ENCODE results near the gene ARHGEF19.
"Not testable (repeated sequence)": the region's sequence is repeated elsewhere in the genome, so short reads cannot be mapped to it uniquely, and the experiment has no call there.

ARHGEF19 gene

DNA sequence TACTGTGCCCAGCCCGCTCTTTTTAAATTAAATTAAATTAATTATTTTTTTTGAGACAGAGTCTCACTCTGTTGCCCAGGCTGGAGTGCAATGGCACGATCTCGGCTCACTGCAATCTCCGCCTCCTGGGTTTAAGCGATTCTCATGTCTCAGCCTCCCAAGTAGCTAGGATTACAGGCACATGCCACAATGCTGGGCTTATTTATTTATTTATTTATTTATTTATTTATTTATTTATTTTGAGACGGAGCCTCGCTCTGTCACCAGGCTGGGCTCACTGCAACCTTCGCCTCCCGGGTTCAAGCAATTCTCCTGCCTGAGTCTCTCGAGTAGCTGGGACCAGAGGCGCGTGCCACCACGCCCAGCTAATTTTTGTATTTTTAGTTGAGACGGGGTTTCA is 10.3 kb upstream of the ARHGEF19 start:
- H3K27me3 ChIP-seq (ENCODE audit: low read depth); in situ Hi-C loops (cut with MboI; ENCODE audit: low sequenced_read_pairs); DNase-seq (ENCODE audit: low spot score in 2 of 2); H3K36me3 ChIP-seq (replicated peaks); H3K4me3 ChIP-seq; H3K9me3 ChIP-seq; H3K4me1 ChIP-seq: not testable (repeated sequence)

DNA sequence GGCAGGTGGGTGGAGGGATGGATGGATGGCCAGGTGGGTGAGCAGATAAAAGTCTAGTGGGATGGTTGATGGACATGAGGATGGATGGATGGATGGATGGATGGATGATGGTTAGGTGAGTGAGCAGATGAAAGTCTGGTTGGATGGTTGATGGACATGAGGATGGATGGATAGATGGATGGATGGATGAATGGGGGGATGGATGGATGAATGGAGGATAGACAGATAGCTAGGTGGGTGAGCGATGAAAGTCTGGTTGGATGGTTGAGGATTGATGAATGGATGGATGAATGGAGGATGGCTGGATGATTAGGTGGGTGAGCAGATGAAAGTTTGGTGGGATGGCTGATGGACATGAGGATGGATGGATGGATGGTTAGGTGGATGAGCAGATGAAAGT is 9.0 kb upstream of the ARHGEF19 start:
- DNase-seq (ENCODE audit: low spot score in 2 of 2): no peak
- no peaks in the 10 kb centered on the region for H3K36me3 ChIP-seq (replicated peaks)
- in situ Hi-C loops (cut with MboI; ENCODE audit: low sequenced_read_pairs): no loop called here
- no peaks in the 10 kb centered on the region for H3K27me3 ChIP-seq (ENCODE audit: low read depth)
- no peak overlapping the region for H3K4me3 ChIP-seq
- H3K4me1 ChIP-seq: peaks cover 3% of the 10 kb centered on the region; the same call in 1 of the 2 replicates
- H3K9me3 ChIP-seq: no peaks in the 10 kb centered on the region

DNA sequence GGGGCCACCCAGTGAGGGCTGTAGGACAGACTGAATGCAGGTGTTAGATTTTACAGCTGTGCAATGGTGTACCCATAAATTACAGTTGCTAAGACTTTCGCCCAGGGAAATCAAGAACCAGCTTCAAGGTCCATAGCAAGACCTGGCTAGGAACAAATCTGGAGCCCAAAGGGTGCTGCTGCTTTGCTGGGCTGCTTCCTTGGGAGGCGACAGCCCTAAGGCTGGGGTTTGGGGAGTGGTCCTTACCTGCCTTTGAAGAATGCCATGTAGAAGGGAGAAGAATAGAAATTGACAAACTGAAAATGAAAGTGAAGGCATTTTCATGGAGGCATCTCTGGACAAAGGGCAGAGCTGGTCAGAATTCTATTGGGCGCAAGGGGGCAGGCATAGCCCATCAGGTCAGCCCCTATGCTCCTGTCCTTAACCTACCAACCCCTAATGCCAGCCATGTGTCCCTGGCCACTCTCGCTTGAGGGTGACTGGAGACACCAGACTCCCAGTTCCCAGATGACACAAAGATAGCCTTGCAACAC is 7.6 kb upstream of the ARHGEF19 start:
- Histone ChIP-seq H3K9me3 (no peaks in the 10 kb centered on the region), H3K27me3 (ENCODE audit: low read depth) (no peaks in the 10 kb centered on the region), H3K4me1 (peaks cover 3% of the 10 kb centered on the region; the same call in 1 of the 2 replicates), H3K4me3 (no peak overlapping the region), H3K36me3 (replicated peaks) (no peaks in the 10 kb centered on the region)
- in situ Hi-C loops (cut with MboI; ENCODE audit: low sequenced_read_pairs): no loop called here
- no peak for DNase-seq (ENCODE audit: low spot score in 2 of 2)

DNA sequence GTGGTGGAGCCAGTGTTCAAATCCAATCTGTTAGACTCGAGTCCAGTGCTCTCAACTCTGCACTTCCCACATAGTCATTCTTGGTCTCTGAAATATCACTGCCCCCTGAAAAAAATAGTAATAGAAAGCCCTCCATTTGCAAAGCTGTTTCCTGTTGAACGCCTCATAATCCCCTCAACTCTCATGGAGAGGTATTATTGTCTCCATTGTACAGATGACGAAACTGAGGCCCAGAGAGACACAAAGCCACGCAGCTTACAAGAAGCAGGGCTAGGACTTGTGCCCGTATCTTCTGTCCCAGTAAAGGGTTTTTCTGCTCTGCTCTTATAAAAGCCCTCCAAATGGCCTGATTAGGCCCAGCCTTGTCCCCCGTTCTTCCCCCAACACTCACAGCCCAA is 6.2 kb upstream of the ARHGEF19 start:
- Histone ChIP-seq H3K27me3 (ENCODE audit: low read depth) (no peaks in the 10 kb centered on the region), H3K4me3 (no peak overlapping the region), H3K36me3 (replicated peaks) (no peaks in the 10 kb centered on the region), H3K9me3 (no peaks in the 10 kb centered on the region), H3K4me1 (peaks cover 3% of the 10 kb centered on the region; the same call in 1 of the 2 replicates)
- no peak for DNase-seq (ENCODE audit: low spot score in 2 of 2)
- in situ Hi-C loops (cut with MboI; ENCODE audit: low sequenced_read_pairs): no loop called here

DNA sequence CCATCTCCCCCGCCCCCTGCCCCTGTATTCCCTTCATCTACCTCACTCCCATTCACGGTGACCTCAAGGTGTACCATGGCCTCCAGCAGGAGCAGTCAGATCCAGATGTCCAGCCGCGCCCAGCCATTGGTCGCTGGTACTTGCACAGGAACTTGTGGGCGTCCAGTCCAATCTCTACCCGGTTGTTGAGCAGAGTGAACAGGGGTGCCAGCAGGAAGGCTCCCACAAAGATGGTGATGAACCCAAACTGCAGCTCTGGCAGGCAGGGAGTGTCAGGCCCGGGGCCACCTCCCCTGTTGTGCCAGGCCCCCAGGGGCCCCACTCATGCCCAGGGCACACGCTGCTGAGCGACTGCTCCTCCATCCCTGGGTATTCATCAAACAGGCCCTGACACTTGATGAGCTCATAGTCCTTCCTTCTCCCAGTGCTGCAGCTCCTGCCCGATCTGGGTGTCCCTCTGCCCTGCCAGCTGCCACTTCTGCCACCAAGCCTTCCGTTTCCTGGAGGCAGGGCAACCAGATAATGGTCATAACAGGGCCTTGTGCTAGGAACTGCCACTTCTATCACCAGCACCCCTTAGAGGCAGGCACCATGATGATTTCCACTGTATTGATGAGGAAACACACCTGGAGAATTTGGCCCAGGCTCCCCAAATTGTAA is 5.7 kb upstream of the ARHGEF19 start:
- no peak overlapping the region for H3K4me3 ChIP-seq
- DNase-seq (ENCODE audit: low spot score in 2 of 2): no peak
- H3K4me1 ChIP-seq: peaks cover 3% of the 10 kb centered on the region; the same call in 1 of the 2 replicates
- no peaks in the 10 kb centered on the region for H3K9me3 ChIP-seq
- H3K36me3 ChIP-seq (replicated peaks): no peaks in the 10 kb centered on the region
- in situ Hi-C loops (cut with MboI; ENCODE audit: low sequenced_read_pairs): no loop called here
- H3K27me3 ChIP-seq (ENCODE audit: low read depth): no peaks in the 10 kb centered on the region

DNA sequence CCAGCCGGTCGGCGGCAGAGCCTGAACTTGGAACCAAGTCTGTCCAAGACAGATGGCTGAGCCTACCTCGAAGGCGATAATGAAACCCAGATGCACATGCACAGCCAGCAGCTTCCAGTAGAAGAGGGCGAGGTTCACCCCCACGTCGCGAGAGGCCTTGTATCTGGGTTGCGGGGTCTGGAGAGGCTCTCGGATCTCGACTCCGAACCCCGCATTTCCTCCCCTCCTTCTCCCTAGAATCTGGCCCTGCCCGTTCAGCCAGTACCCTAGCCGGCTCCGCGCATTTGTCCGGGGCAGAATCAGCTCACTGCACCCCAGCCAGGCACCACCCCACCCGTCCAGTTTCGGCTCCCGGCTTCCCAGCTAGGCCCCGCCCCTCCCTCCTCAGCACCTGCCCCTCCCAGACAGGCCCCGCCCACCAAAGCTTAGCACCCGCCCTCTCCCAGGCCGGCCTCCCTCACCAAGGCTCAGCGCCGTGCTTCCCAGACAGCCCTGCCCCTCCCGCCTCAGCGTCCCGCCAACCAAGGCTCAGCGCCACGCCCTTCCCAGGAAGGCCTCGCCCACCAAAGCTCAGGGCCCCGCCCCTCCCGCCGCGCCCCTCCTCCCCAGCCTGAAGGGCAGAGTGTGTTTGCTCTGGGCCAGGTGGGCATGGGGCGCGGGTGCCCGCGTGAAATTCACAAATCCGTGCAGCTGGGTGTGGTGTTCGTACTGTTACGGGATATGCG is 4.8 kb upstream of the ARHGEF19 start:
- Histone ChIP-seq H3K4me1 (peaks cover 3% of the 10 kb centered on the region; the same call in 1 of the 2 replicates), H3K4me3 (peak overlapping the region; percentile 18), H3K36me3 (replicated peaks) (no peaks in the 10 kb centered on the region), H3K9me3 (no peaks in the 10 kb centered on the region), H3K27me3 (ENCODE audit: low read depth) (no peaks in the 10 kb centered on the region)
- in situ Hi-C loops (cut with MboI; ENCODE audit: low sequenced_read_pairs): no loop called here
- peak; percentile 92 to 99 for DNase-seq (ENCODE audit: low spot score in 2 of 2)

DNA sequence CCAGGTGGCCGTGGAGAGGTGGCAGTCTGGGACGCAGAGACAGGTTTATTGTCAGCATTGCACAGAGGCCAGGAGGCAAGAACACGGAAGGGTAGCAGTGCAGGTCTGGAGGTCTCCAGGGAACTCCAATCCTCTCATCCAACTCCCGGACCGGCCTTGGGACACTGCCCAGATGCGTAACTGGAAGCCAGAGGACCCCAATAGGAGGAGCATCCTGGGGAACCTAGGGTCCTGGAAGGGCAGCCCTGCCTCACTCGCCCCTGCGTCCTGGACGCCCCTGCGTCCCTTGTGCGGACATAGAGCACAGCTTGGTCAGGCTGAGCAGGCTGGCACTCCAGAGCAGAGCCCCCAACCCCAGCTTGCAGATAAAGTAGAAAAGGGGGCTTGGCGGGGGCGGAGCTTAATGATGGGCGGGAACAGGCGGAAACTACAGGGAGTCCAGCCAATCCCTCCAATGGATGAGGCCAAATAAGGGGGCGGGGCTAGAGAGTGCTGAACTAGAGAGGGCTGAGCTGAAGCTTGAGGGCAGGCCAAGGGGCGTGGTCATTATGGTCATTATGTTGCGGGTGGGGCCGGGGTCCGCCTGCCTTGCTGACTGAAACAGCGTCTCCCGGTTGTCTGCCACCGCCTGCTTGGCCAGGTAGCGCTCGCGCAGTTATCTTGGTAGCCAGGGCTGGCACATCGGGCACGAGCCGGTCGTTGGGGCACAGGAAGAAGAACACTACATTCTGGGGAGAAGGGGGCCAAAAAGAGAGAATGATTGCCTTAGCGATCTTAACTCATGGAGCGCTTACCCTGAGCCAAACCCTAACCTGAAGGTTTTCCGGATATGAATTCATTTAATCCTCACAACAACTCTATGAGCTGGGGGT is 3.7 kb upstream of the ARHGEF19 start:
- no peaks in the 10 kb centered on the region for H3K36me3 ChIP-seq (replicated peaks)
- DNase-seq (ENCODE audit: low spot score in 2 of 2): peak in 1 of 2 experiments; percentile 84
- H3K4me3 ChIP-seq: no peak overlapping the region
- H3K27me3 ChIP-seq (ENCODE audit: low read depth): no peaks in the 10 kb centered on the region
- in situ Hi-C loops (cut with MboI; ENCODE audit: low sequenced_read_pairs): no loop called here
- H3K4me1 ChIP-seq: peaks cover 3% of the 10 kb centered on the region; the same call in 1 of the 2 replicates
- no peaks in the 10 kb centered on the region for H3K9me3 ChIP-seq

DNA sequence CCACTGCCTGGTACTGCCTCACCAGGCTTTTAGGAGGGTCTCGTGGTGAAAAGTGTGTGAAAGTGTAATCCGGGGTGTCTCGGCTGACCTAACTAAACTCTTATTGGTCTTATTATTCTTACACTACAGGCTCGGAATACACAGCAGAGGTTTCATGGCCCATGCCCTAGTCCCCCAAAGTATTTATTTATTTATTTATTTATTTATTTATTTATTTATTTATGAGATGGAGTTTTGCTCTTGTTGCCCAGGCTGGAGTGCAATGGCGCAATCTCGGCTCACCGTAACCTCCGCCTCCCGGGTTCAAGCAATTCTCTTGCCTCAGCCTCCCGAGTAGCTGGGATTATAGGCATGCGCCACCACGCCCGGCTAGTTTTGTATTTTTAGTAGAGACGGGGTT is 2.8 kb upstream of the ARHGEF19 start:
- H3K9me3 ChIP-seq; H3K4me3 ChIP-seq; in situ Hi-C loops (cut with MboI; ENCODE audit: low sequenced_read_pairs); H3K4me1 ChIP-seq; DNase-seq (ENCODE audit: low spot score in 2 of 2); H3K27me3 ChIP-seq (ENCODE audit: low read depth); H3K36me3 ChIP-seq (replicated peaks): not testable (repeated sequence)

DNA sequence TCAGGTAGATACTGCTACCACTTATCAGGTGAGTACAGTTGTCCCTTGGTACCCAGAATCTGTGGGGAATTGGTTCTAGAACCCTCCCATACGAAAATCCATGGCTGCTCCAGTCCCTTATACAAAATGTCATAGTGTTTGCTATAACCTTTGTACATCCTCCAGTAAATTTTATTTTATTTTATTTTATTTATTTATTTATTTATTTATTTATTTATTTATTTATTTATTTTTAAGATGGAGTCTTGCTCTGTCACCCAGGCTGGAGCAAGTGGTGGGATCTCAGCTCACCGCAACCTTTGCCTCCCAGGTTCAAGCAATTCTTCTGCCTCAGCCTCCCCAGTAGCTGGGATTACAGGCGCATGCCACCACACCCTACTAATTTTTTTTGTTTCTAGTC is 1.1 kb upstream of the ARHGEF19 start:
- H3K36me3 ChIP-seq (replicated peaks); in situ Hi-C loops (cut with MboI; ENCODE audit: low sequenced_read_pairs); H3K4me1 ChIP-seq: not testable (repeated sequence)

DNA sequence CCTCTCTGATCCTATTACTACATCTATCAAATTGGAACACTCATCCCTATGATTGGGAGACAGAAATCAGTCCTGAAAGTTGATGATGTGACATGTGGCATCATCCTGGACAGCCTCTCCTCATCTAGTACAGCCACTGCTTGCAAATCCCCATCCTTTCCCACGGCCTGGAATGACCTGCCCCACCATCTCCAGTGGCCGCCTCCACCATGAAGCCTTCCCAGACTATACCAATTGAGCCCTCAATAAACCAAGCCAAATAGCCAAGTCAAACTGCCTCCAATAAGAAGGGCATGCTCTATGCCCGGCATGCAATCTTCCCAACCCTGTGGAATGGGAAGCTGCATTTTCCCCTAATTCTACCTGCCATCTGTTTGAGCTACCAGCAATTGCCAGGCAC is 561 bp upstream of the ARHGEF19 start:
- Histone ChIP-seq H3K36me3 (replicated peaks) (no peaks in the 10 kb centered on the region), H3K4me1 (peaks cover 3% of the 10 kb centered on the region; the same call in 1 of the 2 replicates), H3K9me3 (no peaks in the 10 kb centered on the region), H3K4me3 (no peak overlapping the region), H3K27me3 (ENCODE audit: low read depth) (no peaks in the 10 kb centered on the region)
- in situ Hi-C loops (cut with MboI; ENCODE audit: low sequenced_read_pairs): no loop called here
- DNase-seq (ENCODE audit: low spot score in 2 of 2): no peak

More for the DNA sequence above, 1.1 kb upstream of the ARHGEF19 start:
- H3K9me3 ChIP-seq; H3K27me3 ChIP-seq (ENCODE audit: low read depth); H3K4me3 ChIP-seq; DNase-seq (ENCODE audit: low spot score in 2 of 2): not testable (repeated sequence)

DNA sequence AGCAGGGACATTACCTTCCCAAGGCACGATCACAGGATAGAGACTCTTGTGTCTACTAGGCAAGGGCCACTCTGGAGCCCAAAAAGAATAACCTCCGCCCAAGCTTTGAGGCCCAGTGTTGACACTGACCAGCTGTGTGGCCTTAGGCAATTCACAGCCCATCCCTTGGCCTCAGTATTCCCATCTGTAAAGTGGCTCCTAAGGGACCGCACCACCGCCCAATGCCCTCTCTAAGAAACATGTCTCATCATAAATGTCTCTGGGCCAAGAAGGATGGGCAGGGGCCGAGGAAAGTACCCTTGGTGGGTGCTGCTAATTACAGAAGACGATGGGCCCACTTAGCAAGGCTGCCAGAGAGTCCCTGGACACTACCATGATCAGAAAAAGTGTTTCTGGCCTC is 628 bp downstream of the ARHGEF19 start:
- in situ Hi-C loops (cut with MboI; ENCODE audit: low sequenced_read_pairs): no loop called here
- no peaks in the 10 kb centered on the region for H3K9me3 ChIP-seq
- no peak for DNase-seq (ENCODE audit: low spot score in 2 of 2)
- H3K4me1 ChIP-seq: peaks cover 4% of the 10 kb centered on the region
- no peak overlapping the region for H3K4me3 ChIP-seq
- H3K36me3 ChIP-seq (replicated peaks): no peaks in the 10 kb centered on the region
- no peaks in the 10 kb centered on the region for H3K27me3 ChIP-seq (ENCODE audit: low read depth)

DNA sequence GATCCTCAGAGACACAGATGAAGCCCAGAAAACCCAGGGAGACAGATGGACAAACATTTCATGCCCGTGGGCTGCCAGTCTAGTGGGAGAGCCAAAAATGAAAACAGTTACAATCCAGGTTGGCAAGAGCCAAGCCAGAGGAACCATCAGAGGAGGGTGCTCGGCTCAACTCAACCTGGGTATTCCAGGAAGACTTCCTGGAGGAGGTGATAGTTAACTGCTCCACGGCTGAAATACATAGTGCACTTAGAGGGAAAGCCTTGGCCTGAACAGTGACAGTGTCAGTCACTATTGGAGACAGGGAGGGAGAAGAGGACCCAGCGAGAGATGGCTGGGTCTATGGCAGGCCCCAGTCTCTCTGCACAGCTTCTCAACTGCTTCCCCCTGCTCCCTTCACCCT is 1.9 kb downstream of the ARHGEF19 start:
- H3K9me3 ChIP-seq: no peaks in the 10 kb centered on the region
- in situ Hi-C loops (cut with MboI; ENCODE audit: low sequenced_read_pairs): no loop called here
- H3K27me3 ChIP-seq (ENCODE audit: low read depth): no peaks in the 10 kb centered on the region
- no peak overlapping the region for H3K4me3 ChIP-seq
- H3K36me3 ChIP-seq (replicated peaks): no peaks in the 10 kb centered on the region
- H3K4me1 ChIP-seq: peaks cover 11% of the 10 kb centered on the region
- DNase-seq (ENCODE audit: low spot score in 2 of 2): no peak

DNA sequence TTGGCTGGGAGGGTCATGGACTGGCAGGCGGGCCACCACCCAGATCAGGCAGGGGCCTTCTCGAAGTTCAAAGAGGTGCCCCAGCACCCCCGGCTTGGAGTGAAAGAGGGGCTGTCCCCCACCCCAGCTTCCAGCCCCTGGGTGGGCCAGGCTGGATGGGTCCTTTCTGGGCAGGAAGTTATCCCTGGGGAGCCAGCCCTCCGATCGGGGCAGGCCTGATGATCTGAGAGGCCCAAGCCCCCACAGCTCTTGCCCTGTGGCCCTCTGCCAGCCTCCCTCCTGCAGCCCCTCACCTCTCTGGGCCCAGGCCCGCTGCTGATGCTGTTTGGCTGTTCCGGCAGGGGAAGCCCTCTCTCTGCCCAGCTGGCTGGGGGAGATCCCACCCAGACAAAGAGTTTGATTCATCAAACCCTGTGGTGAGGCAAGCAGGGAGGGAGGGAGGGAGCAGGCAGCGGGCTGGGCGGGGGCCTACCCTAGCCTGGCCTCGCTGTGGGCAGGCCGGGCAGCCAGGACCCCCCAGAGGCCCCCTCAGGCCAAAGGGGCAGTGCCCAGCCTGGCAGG is 2.5 kb downstream of the ARHGEF19 start:
- Histone ChIP-seq H3K27me3 (ENCODE audit: low read depth) (no peaks in the 10 kb centered on the region), H3K9me3 (no peaks in the 10 kb centered on the region), H3K36me3 (replicated peaks) (no peaks in the 10 kb centered on the region), H3K4me3 (no peak overlapping the region), H3K4me1 (peaks cover 11% of the 10 kb centered on the region)
- in situ Hi-C loops (cut with MboI; ENCODE audit: low sequenced_read_pairs): no loop called here
- no peak for DNase-seq (ENCODE audit: low spot score in 2 of 2)
